Measurements from ENCODE around the gene TAF6.

The TAF6 gene

DNA sequence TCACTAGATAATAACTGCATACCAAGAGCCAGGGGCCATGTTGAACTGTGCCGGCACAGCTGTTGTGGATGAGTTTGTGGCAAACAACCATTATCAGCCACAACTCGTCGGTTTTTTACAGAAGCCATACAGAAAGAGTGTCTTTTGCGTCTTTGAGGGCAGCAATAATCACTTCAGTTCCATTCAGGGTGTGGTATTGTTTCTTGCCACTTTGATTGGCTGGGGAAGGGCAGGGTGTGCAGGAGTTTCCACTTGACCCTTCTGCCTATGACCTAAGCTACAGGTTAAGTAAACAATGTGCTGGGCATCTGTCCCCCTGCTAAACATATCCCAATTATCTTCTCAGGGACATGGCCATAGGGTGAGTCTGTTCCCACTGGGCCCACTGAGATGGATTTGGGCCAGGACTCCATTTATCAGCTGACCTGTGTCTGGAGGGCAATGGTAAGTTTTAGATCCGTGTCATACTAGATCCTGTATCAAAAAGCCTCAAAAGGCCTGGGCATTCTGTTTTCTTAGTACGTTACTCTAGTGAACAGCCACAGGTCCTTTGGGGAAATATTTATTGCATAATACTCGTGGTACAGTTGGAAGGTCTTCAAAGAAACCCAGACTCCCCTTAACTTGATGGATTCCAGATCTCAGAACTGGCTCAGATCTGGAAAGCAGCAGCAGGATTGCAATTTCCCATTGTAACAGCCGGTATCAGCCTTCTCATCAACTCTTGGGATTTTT lies 53.5 kb downstream of the TAF6 start:
- DNase-seq (ENCODE audit: low spot score), result no peak

DNA sequence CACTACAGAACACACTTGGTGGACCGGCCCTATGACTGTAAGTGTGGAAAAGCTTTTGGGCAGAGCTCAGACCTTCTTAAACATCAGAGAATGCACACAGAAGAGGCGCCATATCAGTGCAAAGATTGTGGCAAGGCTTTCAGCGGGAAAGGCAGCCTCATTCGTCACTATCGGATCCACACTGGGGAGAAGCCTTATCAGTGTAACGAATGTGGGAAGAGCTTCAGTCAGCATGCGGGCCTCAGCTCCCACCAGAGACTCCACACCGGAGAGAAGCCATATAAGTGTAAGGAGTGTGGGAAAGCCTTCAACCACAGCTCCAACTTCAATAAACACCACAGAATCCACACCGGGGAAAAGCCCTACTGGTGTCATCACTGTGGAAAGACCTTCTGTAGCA lies 55.0 kb downstream of the TAF6 start:
- no peak for DNase-seq (ENCODE audit: low spot score)

DNA sequence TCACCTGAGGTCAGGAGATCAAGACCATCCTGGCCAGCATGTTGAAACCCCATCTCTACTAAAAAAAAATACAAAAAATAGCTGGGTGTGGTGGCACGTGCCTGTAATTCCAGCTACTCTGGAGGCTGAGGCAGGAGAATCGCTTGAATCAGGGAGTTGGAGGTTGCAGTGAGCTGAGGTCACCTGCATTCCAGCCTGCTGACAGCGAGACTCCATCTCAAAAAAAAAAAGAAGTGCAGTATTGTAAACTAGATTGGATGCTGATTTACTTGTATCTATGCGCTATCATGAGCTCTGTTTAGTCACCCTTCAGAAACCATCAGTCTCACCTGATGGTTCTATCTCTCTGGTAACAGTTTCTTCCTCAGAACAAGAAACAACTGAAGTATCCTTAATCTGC lies 55.8 kb downstream of the TAF6 start:
- no peak for DNase-seq (ENCODE audit: low spot score)

DNA sequence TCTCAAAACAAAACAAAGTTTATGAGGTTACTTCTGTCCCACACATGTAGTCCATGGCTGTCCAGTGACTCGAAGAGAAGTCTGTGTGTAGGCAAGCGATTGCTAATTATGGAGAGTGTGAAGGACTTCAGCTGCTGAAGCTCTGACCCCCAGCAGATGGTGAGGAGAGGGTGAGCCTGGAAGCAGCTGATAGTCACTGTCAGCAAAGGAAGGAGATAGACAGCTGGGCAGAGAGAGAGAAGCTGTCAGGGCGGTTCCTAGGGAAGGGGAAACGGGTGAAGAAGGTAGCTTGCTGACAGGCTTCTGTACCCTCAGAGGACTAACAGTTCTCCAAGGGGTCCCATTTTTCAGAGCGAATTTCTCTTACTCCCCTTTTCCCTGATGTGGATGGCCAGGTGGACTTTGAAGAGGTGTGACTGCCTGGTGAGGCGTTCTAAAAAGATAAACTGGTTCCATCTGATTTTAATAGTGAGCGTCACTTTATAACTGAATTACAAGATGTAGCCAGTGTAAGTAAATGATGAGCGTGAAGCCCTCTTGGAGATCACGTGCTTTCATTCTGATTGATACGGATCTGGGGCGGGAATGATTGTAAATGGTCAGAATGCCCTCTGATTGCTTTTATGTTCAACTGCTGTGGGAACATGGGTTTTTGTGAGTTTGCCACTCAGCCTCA lies 57.5 kb downstream of the TAF6 start:
- no peak for DNase-seq (ENCODE audit: low spot score)

DNA sequence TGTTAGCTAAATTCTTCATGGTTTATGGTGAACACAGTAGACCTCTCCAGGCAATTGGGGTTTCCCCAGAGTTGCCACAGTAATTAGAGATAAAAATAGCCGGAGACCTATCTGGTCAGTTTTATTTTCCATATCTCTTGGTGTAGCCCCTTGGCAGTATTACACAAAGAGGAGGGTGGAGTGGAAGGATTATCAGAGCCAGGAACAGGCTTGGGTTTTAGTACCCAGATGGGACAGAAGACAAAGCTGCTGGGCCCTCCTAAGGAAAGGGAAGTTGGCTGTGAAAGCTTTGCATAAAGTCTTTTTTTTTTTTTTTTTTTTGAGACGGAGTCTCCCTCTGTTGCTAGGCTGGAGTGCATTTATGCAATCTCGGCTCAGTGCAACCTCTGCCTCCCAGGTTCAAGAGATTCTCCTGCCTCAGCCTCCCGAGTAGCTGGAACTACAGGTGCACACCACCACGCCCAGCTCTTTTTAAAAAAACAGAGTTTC lies 59.9 kb downstream of the TAF6 start:
- no peak for DNase-seq (ENCODE audit: low spot score)

Data from D341Med (cell line).